ENCODE results near the gene MCRIP2. TPM values are rescaled to one million over a fixed set of nuclear protein-coding genes. Genes with fewer than 3 reads are reported as not detected.

Gene MCRIP2
- total and polyA plus RNA-seq, 2 of the 8 experiments (the other 6 are each of a cell fraction or from before 2014, with no cell fraction given): 45.4 to 75.5 TPM

DNA sequence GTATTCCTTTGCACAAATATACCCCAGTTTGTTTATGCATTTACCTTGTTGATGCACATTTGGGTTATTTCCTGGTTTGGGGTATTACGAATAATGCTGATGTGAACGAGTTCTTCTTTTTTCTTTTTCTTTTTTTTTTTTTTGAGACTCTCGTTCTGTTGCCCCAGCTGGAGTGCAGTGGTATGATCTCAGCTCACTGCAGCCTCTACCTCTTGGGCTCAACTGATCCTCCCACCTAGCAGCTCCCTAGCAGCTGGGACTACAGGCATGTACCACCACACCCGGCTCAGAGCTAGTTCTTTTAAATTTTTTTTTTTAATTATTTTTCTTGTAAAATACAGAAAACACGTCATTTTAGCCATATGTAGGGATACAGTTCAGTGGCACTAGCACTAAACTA lies 37.7 kb upstream of the MCRIP2 start:
- Histone ChIP-seq H2BK12ac (ENCODE audit: low read depth, low read length) (no peak overlapping the region), H3K4me1 (replicated peaks in 1 of 4; ENCODE audit: control insufficient read depth in 3 of 4, insufficient read depth in 4 of 4, low read length in 3 of 4) (peaks cover 0 to 2% (median 0%) of the 10 kb centered on the region in 4 experiments; a peak in 2 of 7 replicates), H3K79me2 (ENCODE audit: control insufficient read depth in 1 of 2, insufficient read depth in 2 of 2, low read length in 2 of 2) (peaks cover 2 to 3% of the 10 kb centered on the region in 2 experiments; a peak in 2 of 4 replicates), H2AK5ac (ENCODE audit: low read depth, low read length) (no peak overlapping the region), H3K56ac (replicated peaks; ENCODE audit: insufficient read length, low read depth, low read length) (no peak overlapping the region), H3K79me1 (ENCODE audit: low read depth, low read length) (peaks cover 6% of the 10 kb centered on the region), H3K4ac (replicated peaks; ENCODE audit: insufficient read length, low read depth, low read length) (no peak overlapping the region), H2BK15ac (ENCODE audit: low read length) (no peak overlapping the region), H2BK5ac (ENCODE audit: low read depth, low read length) (no peak overlapping the region), H3K18ac (ENCODE audit: extremely low read depth, low read length) (no peak overlapping the region), H3K27ac (ENCODE audit: low read depth, low read length) (no peak overlapping the region), H2AFZ (ENCODE audit: low read length) (no peak overlapping the region), H3K23ac (ENCODE audit: insufficient read length) (no peak overlapping the region), H2BK120ac (replicated peaks; ENCODE audit: low read depth, low read length) (no peak overlapping the region), H3K9ac (replicated peaks in 1 of 4; ENCODE audit: extremely low read depth in 1 of 4, low read depth in 3 of 4, low read length in 3 of 4) (no peak overlapping the region), H4K8ac (ENCODE audit: extremely low read depth, insufficient read depth, low read length) (no peak overlapping the region), H3K9me3 (ENCODE audit: insufficient read depth in 2 of 2, low read depth in 1 of 2, low read length in 1 of 2) (peaks cover 7 to 13% of the 10 kb centered on the region in 2 experiments; a peak in 3 of 4 replicates), H3K14ac (ENCODE audit: insufficient read length) (no peak overlapping the region), H3K36me3 (ENCODE audit: control insufficient read depth in 2 of 4, insufficient read depth in 4 of 4, low read length in 3 of 4) (peaks cover 0 to 3% (median under 1%) of the 10 kb centered on the region in 4 experiments; a peak in 2 of 8 replicates), H3K4me3 (ENCODE audit: extremely low read depth in 1 of 4, insufficient read depth in 2 of 4, low read depth in 3 of 4, low read length in 4 of 4) (no peak overlapping the region), H3K27me3 (replicated peaks in 1 of 4; ENCODE audit: control insufficient read depth in 3 of 4, extremely low read depth in 1 of 4, insufficient read depth in 3 of 4, low read length in 3 of 4) (no peaks in the 10 kb centered on the region), H4K5ac (ENCODE audit: insufficient read length, low read depth, low read length) (no peak overlapping the region), H3K4me2 (ENCODE audit: insufficient read depth in 1 of 2, low read depth in 2 of 2, low read length in 2 of 2) (no peak overlapping the region), H4K20me1 (replicated peaks in 1 of 2; ENCODE audit: control insufficient read depth in 1 of 2, insufficient read depth in 2 of 2, low read length in 2 of 2) (peaks cover 4 to 6% of the 10 kb centered on the region in 2 experiments), H3K23me2 (ENCODE audit: low read depth, low read length) (no peaks in the 10 kb centered on the region), H2BK20ac (ENCODE audit: low read length) (no peak overlapping the region), H4K91ac (replicated peaks; ENCODE audit: insufficient read length, low read length) (no peak overlapping the region)
- POLR2A ChIA-PET (ENCODE audit: partially characterized antibody): no interaction called here
- FAIRE-seq (no peak), DNase-seq (ENCODE audit: low read depth in 1 of 2, low spot score in 2 of 2) (no peak)
- CTCF ChIA-PET (ENCODE audit: partially characterized antibody): interaction anchor here (1.2 to 1.6 kb wide), 2 partner anchors 11 to 14 kb away, joined by 4 read pairs; no protein-coding TSS in a partner anchor
- TF ChIP-seq SP4 (IDR thresholded peaks at IDR 0.05; ENCODE audit: low read length) (no peak), TEAD4 (IDR thresholded peaks at IDR 0.05; ENCODE audit: low read depth, low read length) (no peak), HDAC6 (IDR thresholded peaks at IDR 0.05; ENCODE audit: low read depth, low read length) (no peak), SIX5 (IDR thresholded peaks at IDR 0.05; ENCODE audit: low read depth, low read length) (no peak), NRF1 (IDR thresholded peaks at IDR 0.05; ENCODE audit: low read depth, low read length) (no peak), ASH2L (IDR thresholded peaks at IDR 0.05; ENCODE audit: low read length) (no peak), RBBP5 (IDR thresholded peaks at IDR 0.05; ENCODE audit: borderline replicate concordance, low read depth, low read length) (no peak), KDM1A (IDR thresholded peaks at IDR 0.05; ENCODE audit: borderline replicate concordance, low read length) (no peak), JUN (IDR thresholded peaks at IDR 0.05; ENCODE audit: low read depth, low read length) (no peak)
- TF ChIP-seq, protein P1, sequence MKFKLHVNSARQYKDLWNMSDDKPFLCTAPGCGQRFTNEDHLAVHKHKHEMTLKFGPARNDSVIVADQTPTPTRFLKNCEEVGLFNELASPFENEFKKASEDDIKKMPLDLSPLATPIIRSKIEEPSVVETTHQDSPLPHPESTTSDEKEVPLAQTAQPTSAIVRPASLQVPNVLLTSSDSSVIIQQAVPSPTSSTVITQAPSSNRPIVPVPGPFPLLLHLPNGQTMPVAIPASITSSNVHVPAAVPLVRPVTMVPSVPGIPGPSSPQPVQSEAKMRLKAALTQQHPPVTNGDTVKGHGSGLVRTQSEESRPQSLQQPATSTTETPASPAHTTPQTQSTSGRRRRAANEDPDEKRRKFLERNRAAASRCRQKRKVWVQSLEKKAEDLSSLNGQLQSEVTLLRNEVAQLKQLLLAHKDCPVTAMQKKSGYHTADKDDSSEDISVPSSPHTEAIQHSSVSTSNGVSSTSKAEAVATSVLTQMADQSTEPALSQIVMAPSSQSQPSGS (IDR thresholded peaks at IDR 0.05; ENCODE audit: low read length): no peak
- TF ChIP-seq, protein P2, sequence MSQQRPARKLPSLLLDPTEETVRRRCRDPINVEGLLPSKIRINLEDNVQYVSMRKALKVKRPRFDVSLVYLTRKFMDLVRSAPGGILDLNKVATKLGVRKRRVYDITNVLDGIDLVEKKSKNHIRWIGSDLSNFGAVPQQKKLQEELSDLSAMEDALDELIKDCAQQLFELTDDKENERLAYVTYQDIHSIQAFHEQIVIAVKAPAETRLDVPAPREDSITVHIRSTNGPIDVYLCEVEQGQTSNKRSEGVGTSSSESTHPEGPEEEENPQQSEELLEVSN (IDR thresholded peaks at IDR 0.05): no peak
- TF ChIP-seq, protein P3, sequence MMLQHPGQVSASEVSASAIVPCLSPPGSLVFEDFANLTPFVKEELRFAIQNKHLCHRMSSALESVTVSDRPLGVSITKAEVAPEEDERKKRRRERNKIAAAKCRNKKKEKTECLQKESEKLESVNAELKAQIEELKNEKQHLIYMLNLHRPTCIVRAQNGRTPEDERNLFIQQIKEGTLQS (IDR thresholded peaks at IDR 0.05; ENCODE audit: insufficient read depth, low read depth, low read length): no peak
- WGBS, 2 experiments (ENCODE audit: extremely low coverage in 1 of 2, insufficient coverage in 1 of 2, insufficient read length in 1 of 2, insufficient replicate concordance in 2 of 2, low coverage in 1 of 2, low lambda C conversion rate in 2 of 2, missing lambda C conversion rate in 1 of 2): 86% methylated on average over 4 of the region's 5 CpGs; no CpG with 5 or more reads in 1 of the 2 experiments

All from H1 (cell line).